Stromal cell of bone marrow (primary cell): ENCODE measurements around the gene SF3B1.
"Not testable (repeated sequence)": the region's sequence is repeated elsewhere in the genome, so short reads cannot be mapped to it uniquely, and the experiment has no call there.

ENCODE experiments used
- DNase-seq: peaks from one replicate; pipeline ENCODE4 v3.0.0-alpha.2; 2012; ENCODE audit warnings: low read depth

The SF3B1 gene

GRCh38 chr2:197434541-197435513 lies at the start of gene SF3B1:
TSS of gene SF3B1 (minus strand) at chr2:197435028. CDS start at chr2:197434999, 29 bp downstream.
- peak; percentile 95 for DNase-seq

GRCh38 chr2:197484248-197484647 lies 49.4 kb upstream of the SF3B1 start:
- DNase-seq: not testable (repeated sequence)

- no peak for DNase-seq
Measured at GRCh38 chr2:197480165-197481036, 45.6 kb upstream of the SF3B1 start.

GRCh38 chr2:197477797-197478196 lies 43.0 kb upstream of the SF3B1 start:
- no peak for DNase-seq

- DNase-seq: no peak
Measured at GRCh38 chr2:197472166-197472565, 37.3 kb upstream of the SF3B1 start.

- DNase-seq: no peak
Measured at GRCh38 chr2:197464175-197464574, 29.3 kb upstream of the SF3B1 start.

GRCh38 chr2:197461057-197461456 lies 26.2 kb upstream of the SF3B1 start:
- DNase-seq: peak; percentile 41

- DNase-seq: no peak
Measured at GRCh38 chr2:197460649-197461048, 25.8 kb upstream of the SF3B1 start.

- no peak for DNase-seq
Measured at GRCh38 chr2:197455428-197455827, 20.6 kb upstream of the SF3B1 start.

- no peak for DNase-seq
Measured at GRCh38 chr2:197454923-197455322, 20.1 kb upstream of the SF3B1 start.

GRCh38 chr2:197453914-197454398 lies 19.1 kb upstream of the SF3B1 start:
- DNase-seq: peak; percentile 94

- DNase-seq: peak; percentile 99
Measured at GRCh38 chr2:197453123-197453913, 18.5 kb upstream of the SF3B1 start, which contains the start of gene COQ10B. TSS of gene COQ10B (plus strand) at chr2:197453552. CDS start at chr2:197453561, 9 bp downstream.

GRCh38 chr2:197452754-197453122 lies 17.9 kb upstream of the SF3B1 start:
- DNase-seq: no peak

GRCh38 chr2:197450935-197451358 lies 16.1 kb upstream of the SF3B1 start:
- DNase-seq: not testable (repeated sequence)

GRCh38 chr2:197450465-197450864 lies 15.6 kb upstream of the SF3B1 start:
- no peak for DNase-seq

- DNase-seq: no peak
Measured at GRCh38 chr2:197446844-197447243, 12.0 kb upstream of the SF3B1 start.

- DNase-seq: no peak
Measured at GRCh38 chr2:197445746-197446145, 10.9 kb upstream of the SF3B1 start.

GRCh38 chr2:197442857-197443256 lies 8.0 kb upstream of the SF3B1 start:
- no peak for DNase-seq

- no peak for DNase-seq
Measured at GRCh38 chr2:197437380-197437779, 2.6 kb upstream of the SF3B1 start.

GRCh38 chr2:197435598-197436420 lies 981 bp upstream of the SF3B1 start:
- no peak for DNase-seq
